Mesendoderm (in vitro differentiated cells): ENCODE measurements around the gene ACTR5.
A peak's percentile ranks its signal among the peaks of the same experiment; 100 is the strongest.

Experiments
- DNase-seq: peaks from one replicate; pipeline ENCODE4 v3.0.0; 2013
- H2AK5ac ChIP-seq: 2 replicates; pipeline ENCODE4 v1.6.1; 2013; ENCODE audit warnings: low read length, inconsistent platforms
- H2BK120ac ChIP-seq: 2 replicates; pipeline ENCODE4 v1.6.1; 2013; ENCODE audit warnings: low read depth, mild to moderate bottlenecking, low read length, moderate library complexity, mixed read lengths
- H2BK15ac ChIP-seq: replicated peaks from 2 replicates; pipeline ENCODE4 v1.6.1; 2013; ENCODE audit warnings: low read depth, mild to moderate bottlenecking, moderate library complexity
- H2BK5ac ChIP-seq: 2 replicates; pipeline ENCODE4 v1.6.1; 2013; ENCODE audit warnings: low read length, inconsistent platforms
- H3K18ac ChIP-seq: 2 replicates; pipeline ENCODE4 v1.6.1; 2013; ENCODE audit warnings: mild to moderate bottlenecking, low read length, mixed read lengths
- H3K23ac ChIP-seq: one replicate; pipeline ENCODE4 v1.6.1; 2013; ENCODE audit warnings: low read length
- H3K27ac ChIP-seq: 2 replicates; pipeline ENCODE4 v1.5.1; 2013; ENCODE audit warnings: low read depth, mild to moderate bottlenecking, inconsistent platforms, low read length, moderate library complexity
- H3K27me3 ChIP-seq: 2 replicates; pipeline ENCODE4 v1.6.1; 2013; ENCODE audit warnings: low read length, control low read depth, mild to moderate bottlenecking, inconsistent platforms; ENCODE audit not compliant: insufficient read depth, poor library complexity
- H3K36me3 ChIP-seq: 2 replicates; pipeline ENCODE4 v1.6.1; 2013; ENCODE audit warnings: low read length, inconsistent platforms; ENCODE audit not compliant: control insufficient read depth, insufficient read depth
- H3K4ac ChIP-seq: one replicate; pipeline ENCODE4 v1.6.1; 2013; ENCODE audit warnings: low read depth, mild to moderate bottlenecking, low read length, moderate library complexity
- H3K4me1 ChIP-seq: 2 replicates; pipeline ENCODE4 v1.6.1; 2013; ENCODE audit warnings: low read depth, low read length, inconsistent platforms; ENCODE audit not compliant: control insufficient read depth
- H3K4me2 ChIP-seq: 2 replicates; pipeline ENCODE4 v1.6.1; 2013; ENCODE audit warnings: low read length
- H3K4me3 ChIP-seq: 2 replicates; pipeline ENCODE4 v1.5.1; 2013; ENCODE audit warnings: mild to moderate bottlenecking, low read length
- H3K56ac ChIP-seq: one replicate; pipeline ENCODE4 v1.6.1; 2013; ENCODE audit warnings: low read length
- H3K79me1 ChIP-seq: 2 replicates; pipeline ENCODE4 v1.6.1; 2013; ENCODE audit warnings: low read length, inconsistent platforms
- H3K79me2 ChIP-seq: 2 replicates; pipeline ENCODE4 v1.6.1; 2013; ENCODE audit warnings: mild to moderate bottlenecking, low read length; ENCODE audit not compliant: control insufficient read depth, insufficient read depth
- H3K9ac ChIP-seq: 2 replicates; pipeline ENCODE4 v1.6.1; 2013; ENCODE audit warnings: low read length, inconsistent platforms
- H4K5ac ChIP-seq: one replicate; pipeline ENCODE4 v1.6.1; 2013; ENCODE audit warnings: low read length
- H4K8ac ChIP-seq: one replicate; pipeline ENCODE4 v1.6.1; 2013; ENCODE audit warnings: low read depth, mild to moderate bottlenecking, control low read depth, low read length, moderate library complexity
- WGBS: extraction: QIAGEN DNeasy Blood & Tissue Kit; methylation state at CpG from one replicate; pipeline ENCODE4 v1.1.7; 2013; ENCODE audit warnings: low lambda C conversion rate, missing lambda C conversion rate; ENCODE audit not compliant: insufficient coverage; ENCODE audit errors: extremely low coverage; 5-methylcytosine and 5-hydroxymethylcytosine counted together

ACTR5 gene

GRCh38 chr20:38727607-38728190, 20.6 kb upstream of the ACTR5 start:
- Histone ChIP-seq H2BK120ac (no peak overlapping the region), H2AK5ac (no peak overlapping the region), H3K27ac (no peak overlapping the region), H3K4me1 (peaks cover 2% of the 10 kb centered on the region), H3K27me3 (peaks cover 73% of the 10 kb centered on the region), H3K4ac (no peak overlapping the region), H3K18ac (no peak overlapping the region), H4K5ac (no peak overlapping the region), H3K4me3 (no peak overlapping the region), H2BK15ac (no peak overlapping the region), H3K36me3 (no peaks in the 10 kb centered on the region), H3K9ac (no peak overlapping the region), H3K79me2 (no peaks in the 10 kb centered on the region), H3K79me1 (no peaks in the 10 kb centered on the region), H3K56ac (no peak overlapping the region), H2BK5ac (no peak overlapping the region), H3K23ac (no peak overlapping the region), H4K8ac (no peak overlapping the region), H3K4me2 (peak overlapping the region; percentile 78)
- no CpG with 5 or more reads among the region's 46 CpGs for WGBS
- DNase-seq = no peak

GRCh38 chr20:38728191-38728781, 20.0 kb upstream of the ACTR5 start:
- Histone ChIP-seq H3K79me1 (no peaks in the 10 kb centered on the region), H3K27ac (no peak overlapping the region), H3K36me3 (no peaks in the 10 kb centered on the region), H3K4me3 (no peak overlapping the region), H3K23ac (no peak overlapping the region), H2BK15ac (no peak overlapping the region), H2AK5ac (no peak overlapping the region), H3K18ac (no peak overlapping the region), H3K4ac (no peak overlapping the region), H4K5ac (no peak overlapping the region), H3K79me2 (no peaks in the 10 kb centered on the region), H4K8ac (no peak overlapping the region), H3K4me1 (peaks cover 2% of the 10 kb centered on the region), H3K4me2 (peak overlapping the region; percentile 37), H2BK5ac (no peak overlapping the region), H2BK120ac (no peak overlapping the region), H3K56ac (peak overlapping the region; percentile 29), H3K27me3 (peaks cover 67% of the 10 kb centered on the region), H3K9ac (no peak overlapping the region)
- peak; percentile 54 for DNase-seq
- WGBS = no CpG with 5 or more reads among the region's 56 CpGs

GRCh38 chr20:38728911-38729642, 19.2 kb upstream of the ACTR5 start:
- no peaks in the 10 kb centered on the region for H3K79me1 ChIP-seq
- no peak overlapping the region for H2BK5ac ChIP-seq
- no peak overlapping the region for H3K4me2 ChIP-seq
- H3K27me3 ChIP-seq = peaks cover 60% of the 10 kb centered on the region
- H3K27ac ChIP-seq = no peak overlapping the region
- H3K4me3 ChIP-seq = no peak overlapping the region
- H3K9ac ChIP-seq = no peak overlapping the region
- no peak overlapping the region for H3K4ac ChIP-seq
- no peak overlapping the region for H4K8ac ChIP-seq
- H2BK120ac ChIP-seq = no peak overlapping the region
- no peak overlapping the region for H3K56ac ChIP-seq
- no peak overlapping the region for H2BK15ac ChIP-seq
- H3K23ac ChIP-seq = no peak overlapping the region
- H3K18ac ChIP-seq = no peak overlapping the region
- no peak overlapping the region for H2AK5ac ChIP-seq
- H3K4me1 ChIP-seq = peaks cover 2% of the 10 kb centered on the region
- no CpG with 5 or more reads among the region's 41 CpGs for WGBS
- H3K79me2 ChIP-seq = no peaks in the 10 kb centered on the region
- no peak overlapping the region for H4K5ac ChIP-seq
- DNase-seq = peak; percentile 63
- no peaks in the 10 kb centered on the region for H3K36me3 ChIP-seq

- no peak overlapping the region for H2AK5ac ChIP-seq
- H2BK120ac ChIP-seq = no peak overlapping the region
- no peak overlapping the region for H4K5ac ChIP-seq
- H3K27me3 ChIP-seq = peaks cover 54% of the 10 kb centered on the region
- no peak overlapping the region for H4K8ac ChIP-seq
- no peak overlapping the region for H3K18ac ChIP-seq
- no peak overlapping the region for H3K4me3 ChIP-seq
- no peak overlapping the region for H3K9ac ChIP-seq
- H3K4ac ChIP-seq = no peak overlapping the region
- no peaks in the 10 kb centered on the region for H3K79me2 ChIP-seq
- no peak overlapping the region for H3K56ac ChIP-seq
- no CpG with 5 or more reads among the region's 7 CpGs for WGBS
- no peak overlapping the region for H2BK15ac ChIP-seq
- H3K4me1 ChIP-seq = peaks cover 2% of the 10 kb centered on the region
- H3K36me3 ChIP-seq = no peaks in the 10 kb centered on the region
- H3K23ac ChIP-seq = no peak overlapping the region
- no peaks in the 10 kb centered on the region for H3K79me1 ChIP-seq
- DNase-seq = peak; percentile 26
- H2BK5ac ChIP-seq = no peak overlapping the region
- no peak overlapping the region for H3K4me2 ChIP-seq
- H3K27ac ChIP-seq = no peak overlapping the region
These were observed 18.5 kb upstream of the ACTR5 start for GRCh38 chr20:38729767-38730166.

GRCh38 chr20:38730167-38730988, 17.9 kb upstream of the ACTR5 start:
- no CpG with 5 or more reads among the region's 41 CpGs for WGBS

More at GRCh38 chr20:38730167-38730988, 17.9 kb upstream of the ACTR5 start:
- no peak overlapping the region for H3K4ac ChIP-seq
- H3K9ac ChIP-seq = no peak overlapping the region
- no peak overlapping the region for H4K8ac ChIP-seq
- no peaks in the 10 kb centered on the region for H3K79me2 ChIP-seq
- H3K23ac ChIP-seq = no peak overlapping the region
- H2AK5ac ChIP-seq = no peak overlapping the region
- no peak overlapping the region for H3K56ac ChIP-seq
- no peaks in the 10 kb centered on the region for H3K36me3 ChIP-seq
- H3K79me1 ChIP-seq = no peaks in the 10 kb centered on the region
- H3K4me3 ChIP-seq = no peak overlapping the region
- H2BK120ac ChIP-seq = no peak overlapping the region
- H3K27me3 ChIP-seq = peaks cover 48% of the 10 kb centered on the region
- H3K4me1 ChIP-seq = peaks cover 2% of the 10 kb centered on the region
- peak; percentile 8 for DNase-seq
- H3K18ac ChIP-seq = no peak overlapping the region
- H2BK15ac ChIP-seq = no peak overlapping the region
- no peak overlapping the region for H3K4me2 ChIP-seq
- H3K27ac ChIP-seq = no peak overlapping the region
- no peak overlapping the region for H4K5ac ChIP-seq
- no peak overlapping the region for H2BK5ac ChIP-seq
